Measurements from ENCODE around the gene EARS2. TPM values are rescaled to one million over a fixed set of nuclear protein-coding genes. Genes with fewer than 3 reads are reported as not detected.

The EARS2 gene
- polyA plus RNA-seq, 1 of the 3 experiments (the other 2 are of a cell fraction), result 23.2 TPM

DNA sequence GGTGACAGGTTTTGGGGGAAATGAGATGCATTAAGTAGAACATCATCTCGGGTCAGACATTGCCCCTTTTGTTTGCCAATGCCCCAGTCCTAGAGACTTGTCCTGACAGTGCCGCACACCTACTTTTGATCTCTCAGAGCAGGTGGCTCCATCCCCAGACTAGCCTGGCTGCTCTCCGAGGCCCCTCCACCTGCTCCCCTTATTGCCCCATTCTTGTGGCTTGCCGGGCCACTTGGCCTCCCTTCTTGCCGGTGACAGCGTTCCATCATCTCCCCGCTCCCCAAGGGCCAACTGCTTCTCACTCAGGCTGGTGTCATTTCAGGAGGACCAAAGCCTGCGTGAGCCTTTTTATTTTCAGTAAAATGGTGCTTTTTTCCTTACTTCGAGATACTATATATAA, 15.2 kb upstream of the EARS2 start:
- Histone ChIP-seq H3K9ac (no peak overlapping the region), H3F3A (replicated peaks; ENCODE audit: insufficient read depth) (peaks cover 12% of the 10 kb centered on the region), H3K36me3 (replicated peaks in 1 of 2; ENCODE audit: control insufficient read depth in 1 of 2, insufficient read depth in 2 of 2, low read length in 1 of 2) (peaks cover 37 to 52% of the 10 kb centered on the region in 2 experiments), H3K79me2 (ENCODE audit: insufficient read depth) (0 out of 2 replicates have a peak, but pooled peaks cover 3% of the 10 kb centered on the region), H3K4me2 (no peak overlapping the region), H3K27ac (ENCODE audit: low read depth in 2 of 2, low read length in 1 of 2) (no peak overlapping the region), H4K20me1 (ENCODE audit: insufficient read depth) (no peaks in the 10 kb centered on the region; the same call in 1 of the 2 replicates), H2AFZ (ENCODE audit: low read depth) (no peak overlapping the region), H3K27me3 (ENCODE audit: insufficient read depth) (no peaks in the 10 kb centered on the region), H3K9me2 (no peaks in the 10 kb centered on the region), H3K4me3 (ENCODE audit: low read depth in 2 of 2, low read length in 1 of 2) (no peak overlapping the region), H3K4me1 (ENCODE audit: control insufficient read depth in 1 of 2, insufficient read depth in 2 of 2, low read depth in 1 of 2, low read length in 1 of 2) (no peaks in the 10 kb centered on the region), H3K9me3 (no peaks in the 10 kb centered on the region)
- CTCF ChIA-PET, result interaction anchor here (2.4 kb wide), 1 partner anchor 24 kb away, joined by 7 read pairs; the partner anchor contains the start of gene NDUFAB1
- no peak for DNase-seq
- POLR2A ChIA-PET, result no interaction called here
- no peak for TF ChIP-seq GATA2 (CRISPR knock-in tag; IDR thresholded peaks at IDR 0.05)
- TF ChIP-seq MXI1 (IDR thresholded peaks at IDR 0.05; ENCODE audit: low read depth, low read length), result no peak
- no peak for TF ChIP-seq RXRA (IDR thresholded peaks at IDR 0.05; ENCODE audit: borderline replicate concordance, low read depth)
- no peak for TF ChIP-seq NFIC (IDR thresholded peaks at IDR 0.05; ENCODE audit: borderline replicate concordance)
- TF ChIP-seq TCF12 (IDR thresholded peaks at IDR 0.05), result no peak
- TF ChIP-seq MEF2A (IDR thresholded peaks at IDR 0.05; ENCODE audit: borderline replicate concordance, low read depth), result no peak
- no peak for TF ChIP-seq FOXJ3 (CRISPR knock-in tag; IDR thresholded peaks at IDR 0.05)
- TF ChIP-seq TEAD4 (IDR thresholded peaks at IDR 0.05; ENCODE audit: borderline replicate concordance, insufficient read depth), result no peak
- no peak for TF ChIP-seq FOSL2 (IDR thresholded peaks at IDR 0.05; ENCODE audit: borderline replicate concordance, low read depth)
- TF ChIP-seq RFX5 (IDR thresholded peaks at IDR 0.05; ENCODE audit: low read length), result no peak
- no peak for TF ChIP-seq TAF1 (IDR thresholded peaks at IDR 0.05; ENCODE audit: borderline replicate concordance, low read depth, low read length)
- TF ChIP-seq, protein P1, sequence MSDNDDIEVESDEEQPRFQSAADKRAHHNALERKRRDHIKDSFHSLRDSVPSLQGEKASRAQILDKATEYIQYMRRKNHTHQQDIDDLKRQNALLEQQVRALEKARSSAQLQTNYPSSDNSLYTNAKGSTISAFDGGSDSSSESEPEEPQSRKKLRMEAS (IDR thresholded peaks at IDR 0.05; ENCODE audit: low read depth), result no peak
- TF ChIP-seq SMC3 (IDR thresholded peaks at IDR 0.05; ENCODE audit: low read depth, low read length), result no peak
- WGBS (ENCODE audit: low lambda C conversion rate), result 89% methylated on average over 9 of the region's 9 CpGs

DNA sequence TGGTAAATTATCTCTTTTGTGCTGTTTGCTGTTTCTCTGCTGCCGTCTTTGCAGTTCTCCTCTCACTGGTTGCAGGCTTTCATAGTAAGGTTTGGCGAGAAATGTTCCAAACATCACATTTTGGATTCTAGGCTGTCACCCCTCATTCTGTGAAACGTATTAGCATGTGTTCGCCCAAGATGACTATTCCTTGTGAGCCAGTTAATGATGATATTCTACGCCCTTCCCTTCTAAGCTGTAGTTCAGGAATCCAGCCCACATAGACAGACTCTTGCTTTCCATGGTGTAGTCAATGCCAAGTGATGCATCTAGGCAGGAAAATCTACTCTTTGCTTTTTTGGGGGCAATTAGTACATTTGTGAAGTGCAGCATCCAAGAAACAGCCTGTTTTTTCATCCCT, 14.7 kb upstream of the EARS2 start:
- H3K4me2 ChIP-seq, result no peak overlapping the region
- no peak for TF ChIP-seq FOXJ3 (CRISPR knock-in tag; IDR thresholded peaks at IDR 0.05)
- no peak for TF ChIP-seq TAF1 (IDR thresholded peaks at IDR 0.05; ENCODE audit: borderline replicate concordance, low read depth, low read length)
- TF ChIP-seq NRF1 (IDR thresholded peaks at IDR 0.05; ENCODE audit: low read depth, low read length), result no peak
- TF ChIP-seq, protein P2, sequence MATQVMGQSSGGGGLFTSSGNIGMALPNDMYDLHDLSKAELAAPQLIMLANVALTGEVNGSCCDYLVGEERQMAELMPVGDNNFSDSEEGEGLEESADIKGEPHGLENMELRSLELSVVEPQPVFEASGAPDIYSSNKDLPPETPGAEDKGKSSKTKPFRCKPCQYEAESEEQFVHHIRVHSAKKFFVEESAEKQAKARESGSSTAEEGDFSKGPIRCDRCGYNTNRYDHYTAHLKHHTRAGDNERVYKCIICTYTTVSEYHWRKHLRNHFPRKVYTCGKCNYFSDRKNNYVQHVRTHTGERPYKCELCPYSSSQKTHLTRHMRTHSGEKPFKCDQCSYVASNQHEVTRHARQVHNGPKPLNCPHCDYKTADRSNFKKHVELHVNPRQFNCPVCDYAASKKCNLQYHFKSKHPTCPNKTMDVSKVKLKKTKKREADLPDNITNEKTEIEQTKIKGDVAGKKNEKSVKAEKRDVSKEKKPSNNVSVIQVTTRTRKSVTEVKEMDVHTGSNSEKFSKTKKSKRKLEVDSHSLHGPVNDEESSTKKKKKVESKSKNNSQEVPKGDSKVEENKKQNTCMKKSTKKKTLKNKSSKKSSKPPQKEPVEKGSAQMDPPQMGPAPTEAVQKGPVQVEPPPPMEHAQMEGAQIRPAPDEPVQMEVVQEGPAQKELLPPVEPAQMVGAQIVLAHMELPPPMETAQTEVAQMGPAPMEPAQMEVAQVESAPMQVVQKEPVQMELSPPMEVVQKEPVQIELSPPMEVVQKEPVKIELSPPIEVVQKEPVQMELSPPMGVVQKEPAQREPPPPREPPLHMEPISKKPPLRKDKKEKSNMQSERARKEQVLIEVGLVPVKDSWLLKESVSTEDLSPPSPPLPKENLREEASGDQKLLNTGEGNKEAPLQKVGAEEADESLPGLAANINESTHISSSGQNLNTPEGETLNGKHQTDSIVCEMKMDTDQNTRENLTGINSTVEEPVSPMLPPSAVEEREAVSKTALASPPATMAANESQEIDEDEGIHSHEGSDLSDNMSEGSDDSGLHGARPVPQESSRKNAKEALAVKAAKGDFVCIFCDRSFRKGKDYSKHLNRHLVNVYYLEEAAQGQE (IDR thresholded peaks at IDR 0.05; ENCODE audit: low read depth, low read length), result no peak
- TF ChIP-seq, protein P3, sequence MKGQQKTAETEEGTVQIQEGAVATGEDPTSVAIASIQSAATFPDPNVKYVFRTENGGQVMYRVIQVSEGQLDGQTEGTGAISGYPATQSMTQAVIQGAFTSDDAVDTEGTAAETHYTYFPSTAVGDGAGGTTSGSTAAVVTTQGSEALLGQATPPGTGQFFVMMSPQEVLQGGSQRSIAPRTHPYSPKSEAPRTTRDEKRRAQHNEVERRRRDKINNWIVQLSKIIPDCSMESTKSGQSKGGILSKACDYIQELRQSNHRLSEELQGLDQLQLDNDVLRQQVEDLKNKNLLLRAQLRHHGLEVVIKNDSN (IDR thresholded peaks at IDR 0.05; ENCODE audit: borderline replicate concordance, low read depth), result no peak
- no peak for TF ChIP-seq GATA2 (CRISPR knock-in tag; IDR thresholded peaks at IDR 0.05)
- ChIA-PET POLR2A (no interaction called here), CTCF (interaction anchor here (2.4 kb wide), 1 partner anchor 25 kb away, joined by 7 read pairs; the partner anchor contains the start of gene NDUFAB1)
- H3K9me3 ChIP-seq, result no peaks in the 10 kb centered on the region
- no peaks in the 10 kb centered on the region for H3K27me3 ChIP-seq (ENCODE audit: insufficient read depth)
- no peak overlapping the region for H2AFZ ChIP-seq (ENCODE audit: low read depth)
- no peaks in the 10 kb centered on the region for H3K9me2 ChIP-seq
- no peaks in the 10 kb centered on the region; the same call in 1 of the 2 replicates for H4K20me1 ChIP-seq (ENCODE audit: insufficient read depth)
- no peaks in the 10 kb centered on the region for H3K4me1 ChIP-seq (ENCODE audit: control insufficient read depth in 1 of 2, insufficient read depth in 2 of 2, low read depth in 1 of 2, low read length in 1 of 2)
- H3K36me3 ChIP-seq (replicated peaks in 1 of 2; ENCODE audit: control insufficient read depth in 1 of 2, insufficient read depth in 2 of 2, low read length in 1 of 2), result peaks cover 42 to 57% of the 10 kb centered on the region in 2 experiments
- H3F3A ChIP-seq (replicated peaks; ENCODE audit: insufficient read depth), result peaks cover 12% of the 10 kb centered on the region
- H3K4me3 ChIP-seq (ENCODE audit: low read depth in 2 of 2, low read length in 1 of 2), result no peak overlapping the region
- 0 out of 2 replicates have a peak, but pooled peaks cover 8% of the 10 kb centered on the region for H3K79me2 ChIP-seq (ENCODE audit: insufficient read depth)
- H3K27ac ChIP-seq (ENCODE audit: low read depth in 2 of 2, low read length in 1 of 2), result no peak overlapping the region
- 90% methylated on average over 5 of the region's 5 CpGs for WGBS (ENCODE audit: low lambda C conversion rate)
- no peak for DNase-seq
- H3K9ac ChIP-seq, result no peak overlapping the region

Data from SK-N-SH (cell line).